Activated CD4-positive, alpha-beta T cell treated with anti-CD3 and anti-CD28 coated beads for 1 hour (primary cell): ENCODE data around the gene ACOXL.

Experiments used
- DNase-seq: peaks from one replicate; pipeline ENCODE4 v3.0.0-alpha.2; 2020

The ACOXL gene

GRCh38 chr2:110759411-110759810 lies 27.0 kb downstream of the ACOXL start:
- DNase-seq = no peak

- DNase-seq = no peak
Measured at GRCh38 chr2:110764931-110765330, 32.6 kb downstream of the ACOXL start.

- no peak for DNase-seq
Measured at GRCh38 chr2:110766291-110766690, 33.9 kb downstream of the ACOXL start.

GRCh38 chr2:110768591-110768990 lies 36.2 kb downstream of the ACOXL start:
- DNase-seq = no peak

GRCh38 chr2:110770404-110770958 lies 38.1 kb downstream of the ACOXL start:
- DNase-seq = no peak

- no peak for DNase-seq
Measured at GRCh38 chr2:110770959-110771431, 38.6 kb downstream of the ACOXL start.

- no peak for DNase-seq
Measured at GRCh38 chr2:110771547-110772382, 39.4 kb downstream of the ACOXL start.

- no peak for DNase-seq
Measured at GRCh38 chr2:110772383-110772755, 40.0 kb downstream of the ACOXL start.

- no peak for DNase-seq
Measured at GRCh38 chr2:110773401-110773921, 41.1 kb downstream of the ACOXL start.

- no peak for DNase-seq
Measured at GRCh38 chr2:110774701-110775100, 42.3 kb downstream of the ACOXL start.

- DNase-seq = no peak
Measured at GRCh38 chr2:110777531-110778311, 45.3 kb downstream of the ACOXL start.

GRCh38 chr2:110780461-110780860 lies 48.1 kb downstream of the ACOXL start:
- DNase-seq = no peak

- DNase-seq = no peak
Measured at GRCh38 chr2:110783196-110783873, 51.0 kb downstream of the ACOXL start.

- no peak for DNase-seq
Measured at GRCh38 chr2:110784047-110784631, 51.8 kb downstream of the ACOXL start.

- no peak for DNase-seq
Measured at GRCh38 chr2:110785439-110785838, 53.1 kb downstream of the ACOXL start.

GRCh38 chr2:110788976-110789375 lies 56.6 kb downstream of the ACOXL start:
- DNase-seq = no peak

- DNase-seq = no peak
Measured at GRCh38 chr2:110789706-110790105, 57.3 kb downstream of the ACOXL start.

- no peak for DNase-seq
Measured at GRCh38 chr2:110790907-110791306, 58.5 kb downstream of the ACOXL start.

- DNase-seq = no peak
Measured at GRCh38 chr2:110791435-110791834, 59.1 kb downstream of the ACOXL start.

GRCh38 chr2:110793034-110793433 lies 60.7 kb downstream of the ACOXL start:
- no peak for DNase-seq

GRCh38 chr2:110794390-110794789 lies 62.0 kb downstream of the ACOXL start:
- DNase-seq = no peak

- no peak for DNase-seq
Measured at GRCh38 chr2:110794951-110795350, 62.6 kb downstream of the ACOXL start.
